OCI-LY7 (cell line): Measurements from ENCODE around the gene PITPNM3.

Experiments
- CTCF ChIP-seq: fragments of 200-600 bp; sonication (generic); conservative IDR thresholded peaks from 2 replicates; pipeline ENCODE4 v1.5.1; 2014; ENCODE audit warnings: mild to moderate bottlenecking, antibody characterized with exemption, low read length, moderate library complexity, mixed read lengths
- EZH2phosphoT487 ChIP-seq: fragments of 200-600 bp; sonication (generic); IDR thresholded peaks from 2 replicates; pipeline ENCODE4 v1.6.1; 2018; ENCODE audit warnings: low read depth, borderline replicate concordance, mild to moderate bottlenecking, mixed run types, antibody characterized with exemption, low read length, moderate library complexity, mixed read lengths

GRCh38 chr17:6491071-6491700 lies 65.2 kb downstream of the PITPNM3 start:
- no peak for TF ChIP-seq EZH2phosphoT487
- no peak for TF ChIP-seq CTCF
